Breast epithelium (tissue), 4 donors: Measurements from ENCODE around the gene GCH1. TPM values are rescaled to one million over a fixed set of nuclear protein-coding genes. Genes with fewer than 3 reads are reported as not detected.

Source experiments
- DNase-seq, 2 donors: peaks; one replicate each; pipeline ENCODE4 v3.0.0-alpha.2; 2019; ENCODE audit warnings: low spot score in 2 of 2
- H3K27ac ChIP-seq, 2 donors: fragments of 200-600 bp; sonication (generic) in 1 of 2; one replicate each; pipeline ENCODE4 v1.5.1; 2016 to 2019; ENCODE audit warnings: mild to moderate bottlenecking in 1 of 2
- H3K27me3 ChIP-seq, 2 donors: fragments of 200-600 bp; sonication (generic) in 1 of 2; one replicate each; pipeline versions ENCODE4 v1.5.1 to v1.6.0; 2017 to 2019; ENCODE audit warnings: control low read depth in 1 of 2, mild to moderate bottlenecking in 1 of 2
- H3K36me3 ChIP-seq: fragments of 200-600 bp; one replicate; pipeline ENCODE4 v1.5.1; 2019
- H3K4me1 ChIP-seq, 2 donors: fragments of 200-600 bp; sonication (generic); one replicate each; pipeline ENCODE4 v1.5.1; 2016 to 2019; ENCODE audit warnings: control low read depth in 1 of 2
- H3K4me3 ChIP-seq, 3 donors: fragments of 200-600 bp; sonication (generic); 1 replicate in 2 of 3; 2 replicates in 1 of 3; pipeline ENCODE4 v1.5.1; 2016 to 2019; ENCODE audit warnings: mild to moderate bottlenecking in 3 of 3, moderate library complexity in 2 of 3
- H3K9me3 ChIP-seq, 2 donors: fragments of 200-600 bp; sonication (generic) in 1 of 2; one replicate each; pipeline ENCODE4 v1.5.1; 2016 to 2019; ENCODE audit warnings: control low read depth in 1 of 2
- POLR2A ChIP-seq: fragments of 450-650 bp; IDR thresholded peaks from one replicate; pipeline ENCODE4 v1.6.1; 2016; ENCODE audit warnings: antibody characterized with exemption, mild to moderate bottlenecking, moderate library complexity
- POLR2AphosphoS5 ChIP-seq, 3 donors: sonication (generic); formaldehyde crosslinking; IDR thresholded peaks; one replicate each; pipeline ENCODE4 v1.6.1; 2017; ENCODE audit warnings: antibody characterized with exemption in 3 of 3
- intact Hi-C: fragments of 100-400 bp; cut with DNase I; formaldehyde crosslinking; loops from one replicate; pipeline ENCODE4 v1.15.1; 2023; ENCODE audit warnings: low total_unique reads
- total RNA-seq, 3 donors: library from RNA; depleted of rRNA; stranded (reverse); fragments of >200 nt; gene quantifications; one replicate each; pipeline ENCODE4 v1.1.0, GENCODE V29; 2016
- TF ChIP-seq, protein P1 (sequence below), 3 donors: fragments of 450-650 bp; IDR thresholded peaks; one replicate each; pipeline ENCODE4 v1.5.1; 2016 to 2017; ENCODE audit warnings: antibody characterized with exemption in 3 of 3, mild to moderate bottlenecking in 3 of 3, moderate library complexity in 3 of 3

Gene GCH1
- total RNA-seq, 3 donors from 2014 or later = 3.4 to 20.1 (median 19.3) TPM

GRCh38 chr14:54839701-54840119, 62.9 kb downstream of the GCH1 start:
- intact Hi-C loops = no loop called here
- peak in 1 of 2 donors; percentile 76 for DNase-seq
- TF ChIP-seq POLR2A = no peak
- TF ChIP-seq, protein P1, sequence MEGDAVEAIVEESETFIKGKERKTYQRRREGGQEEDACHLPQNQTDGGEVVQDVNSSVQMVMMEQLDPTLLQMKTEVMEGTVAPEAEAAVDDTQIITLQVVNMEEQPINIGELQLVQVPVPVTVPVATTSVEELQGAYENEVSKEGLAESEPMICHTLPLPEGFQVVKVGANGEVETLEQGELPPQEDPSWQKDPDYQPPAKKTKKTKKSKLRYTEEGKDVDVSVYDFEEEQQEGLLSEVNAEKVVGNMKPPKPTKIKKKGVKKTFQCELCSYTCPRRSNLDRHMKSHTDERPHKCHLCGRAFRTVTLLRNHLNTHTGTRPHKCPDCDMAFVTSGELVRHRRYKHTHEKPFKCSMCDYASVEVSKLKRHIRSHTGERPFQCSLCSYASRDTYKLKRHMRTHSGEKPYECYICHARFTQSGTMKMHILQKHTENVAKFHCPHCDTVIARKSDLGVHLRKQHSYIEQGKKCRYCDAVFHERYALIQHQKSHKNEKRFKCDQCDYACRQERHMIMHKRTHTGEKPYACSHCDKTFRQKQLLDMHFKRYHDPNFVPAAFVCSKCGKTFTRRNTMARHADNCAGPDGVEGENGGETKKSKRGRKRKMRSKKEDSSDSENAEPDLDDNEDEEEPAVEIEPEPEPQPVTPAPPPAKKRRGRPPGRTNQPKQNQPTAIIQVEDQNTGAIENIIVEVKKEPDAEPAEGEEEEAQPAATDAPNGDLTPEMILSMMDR (IDR thresholded peaks at IDR 0.05) = no peak
- peak; percentile 24 to 68 (median 41) for TF ChIP-seq POLR2AphosphoS5 (IDR thresholded peaks at IDR 0.05)
- H3K4me1 ChIP-seq = no peaks in the 10 kb centered on the region
- H3K36me3 ChIP-seq = no peaks in the 10 kb centered on the region
- H3K9me3 ChIP-seq = no peaks in the 10 kb centered on the region
- H3K27ac ChIP-seq = peak overlapping the region; percentile 81 to 89
- H3K4me3 ChIP-seq = peak overlapping the region in 1 of 3 donors; percentile 27
- H3K27me3 ChIP-seq = no peaks in the 10 kb centered on the region

DNA sequence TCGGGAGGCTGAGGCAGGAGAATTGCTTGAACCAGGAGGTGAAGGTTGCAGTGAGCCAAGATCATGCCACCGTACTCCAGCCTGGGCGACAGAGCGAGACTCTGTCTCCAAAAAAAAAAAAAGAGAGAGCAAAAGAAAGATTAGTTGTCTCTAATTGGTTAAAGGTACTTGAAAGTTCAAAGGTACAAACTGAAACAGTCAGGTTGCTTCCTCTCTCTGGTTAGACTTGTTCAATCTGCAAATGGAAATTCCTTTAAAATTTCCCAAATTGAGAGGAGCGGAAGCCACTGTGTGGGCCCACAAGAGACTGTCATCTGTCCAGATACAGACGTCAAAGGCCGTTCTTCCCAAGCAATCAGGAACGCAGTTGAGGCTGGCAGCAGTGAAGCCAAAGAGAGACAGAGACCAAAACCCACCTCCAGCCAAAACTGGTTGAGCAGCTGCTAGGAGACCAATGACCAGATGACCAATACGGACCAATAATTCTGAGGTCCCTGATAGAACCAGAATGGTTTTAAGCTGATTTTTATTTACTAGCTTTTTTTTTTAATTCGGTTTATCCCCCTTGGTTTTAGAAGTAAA, 63.6 kb downstream of the GCH1 start:
- peak overlapping the region; percentile 37 to 60 for H3K27ac ChIP-seq
- H3K27me3 ChIP-seq = no peaks in the 10 kb centered on the region
- no peaks in the 10 kb centered on the region for H3K9me3 ChIP-seq
- no peak for TF ChIP-seq POLR2A
- TF ChIP-seq, protein P1 (IDR thresholded peaks at IDR 0.05) = no peak
- no peak for TF ChIP-seq POLR2AphosphoS5 (IDR thresholded peaks at IDR 0.05)
- no peaks in the 10 kb centered on the region for H3K4me1 ChIP-seq
- intact Hi-C loops = no loop called here
- no peaks in the 10 kb centered on the region for H3K36me3 ChIP-seq
- no peak overlapping the region for H3K4me3 ChIP-seq
- no peak for DNase-seq

GRCh38 chr14:54837508-54838149, 65.0 kb downstream of the GCH1 start:
- no peak for DNase-seq
- no peaks in the 10 kb centered on the region for H3K9me3 ChIP-seq
- no peak overlapping the region for H3K27ac ChIP-seq
- H3K36me3 ChIP-seq = no peaks in the 10 kb centered on the region
- H3K4me1 ChIP-seq = no peaks in the 10 kb centered on the region
- no peak overlapping the region for H3K4me3 ChIP-seq
- H3K27me3 ChIP-seq = no peaks in the 10 kb centered on the region
- no peak for TF ChIP-seq POLR2A
- no peak for TF ChIP-seq POLR2AphosphoS5 (IDR thresholded peaks at IDR 0.05)
- TF ChIP-seq, protein P1 (IDR thresholded peaks at IDR 0.05) = no peak
- intact Hi-C loops = no loop called here

DNA sequence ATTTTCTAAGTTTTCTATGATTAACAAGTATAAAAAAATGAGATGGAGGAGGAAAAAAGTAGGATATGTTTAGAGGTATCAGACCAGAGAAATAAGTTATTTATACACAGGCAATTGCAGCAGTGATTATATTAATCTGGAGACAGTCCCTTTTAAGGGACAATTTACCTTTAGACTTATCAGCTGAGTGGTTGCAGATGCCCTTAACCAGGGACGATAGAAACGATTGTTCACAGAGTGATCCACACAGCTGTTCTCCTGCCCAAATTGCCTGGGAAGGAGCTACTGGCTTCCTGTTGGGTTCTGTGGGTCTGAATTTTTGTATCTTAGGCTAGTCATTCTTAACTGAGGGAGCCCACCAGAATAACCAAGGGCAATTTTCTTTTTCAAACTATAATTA, 66.4 kb downstream of the GCH1 start:
- Histone ChIP-seq H3K9me3 (no peaks in the 10 kb centered on the region), H3K36me3 (no peaks in the 10 kb centered on the region), H3K4me3 (no peak overlapping the region), H3K27ac (no peak overlapping the region), H3K27me3 (no peaks in the 10 kb centered on the region), H3K4me1 (no peaks in the 10 kb centered on the region)
- intact Hi-C loops = no loop called here
- TF ChIP-seq, protein P1 (IDR thresholded peaks at IDR 0.05) = no peak
- TF ChIP-seq POLR2A (no peak), POLR2AphosphoS5 (IDR thresholded peaks at IDR 0.05) (no peak)
- no peak for DNase-seq

GRCh38 chr14:54834727-54835126, 67.9 kb downstream of the GCH1 start:
- Histone ChIP-seq H3K27ac (no peak overlapping the region), H3K9me3 (no peaks in the 10 kb centered on the region), H3K36me3 (no peaks in the 10 kb centered on the region), H3K27me3 (no peaks in the 10 kb centered on the region), H3K4me3 (no peak overlapping the region), H3K4me1 (no peaks in the 10 kb centered on the region)
- intact Hi-C loops = no loop called here
- no peak for DNase-seq
- TF ChIP-seq POLR2AphosphoS5 (IDR thresholded peaks at IDR 0.05) (no peak), POLR2A (no peak)
- TF ChIP-seq, protein P1 (IDR thresholded peaks at IDR 0.05) = no peak
